Pons (tissue), 1 donor: ENCODE data around the gene PYCR2.
"Not testable (repeated sequence)": the region's sequence is repeated elsewhere in the genome, so short reads cannot be mapped to it uniquely, and the experiment has no call there.

ENCODE experiments used
- DNase-seq: peaks from one replicate; pipeline ENCODE4 v3.0.0-alpha.2; 2016; ENCODE audit warnings: low spot score

Gene PYCR2

GRCh38 chr1:225942574-225942973 lies 18.5 kb upstream of the PYCR2 start:
- no peak for DNase-seq

- DNase-seq = no peak
These were observed 17.8 kb upstream of the PYCR2 start for GRCh38 chr1:225941942-225942222.

GRCh38 chr1:225941187-225941941 lies 17.3 kb upstream of the PYCR2 start, which contains the start of gene LEFTY2:
Gene LEFTY2 (minus strand): TSS chr1:225941220. CDS start chr1:225941140, 80 bp downstream.
- no peak for DNase-seq

- no peak for DNase-seq
These were observed 16.5 kb upstream of the PYCR2 start for GRCh38 chr1:225940385-225941151.

GRCh38 chr1:225939939-225940310 lies 15.9 kb upstream of the PYCR2 start:
- not testable (repeated sequence) for DNase-seq

GRCh38 chr1:225939097-225939938 lies 15.3 kb upstream of the PYCR2 start:
- DNase-seq = not testable (repeated sequence)

GRCh38 chr1:225937048-225937968 lies 13.3 kb upstream of the PYCR2 start:
- DNase-seq = no peak

GRCh38 chr1:225936523-225936922 lies 12.5 kb upstream of the PYCR2 start:
- no peak for DNase-seq

- not testable (repeated sequence) for DNase-seq
These were observed 12.0 kb upstream of the PYCR2 start for GRCh38 chr1:225936086-225936485.

- no peak for DNase-seq
These were observed 10.7 kb upstream of the PYCR2 start for GRCh38 chr1:225934711-225935110.

GRCh38 chr1:225933072-225933471 lies 9.0 kb upstream of the PYCR2 start:
- no peak for DNase-seq

GRCh38 chr1:225931270-225932136 lies 7.5 kb upstream of the PYCR2 start:
- no peak for DNase-seq

- DNase-seq = no peak
These were observed 6.5 kb upstream of the PYCR2 start for GRCh38 chr1:225930566-225930965.

- not testable (repeated sequence) for DNase-seq
These were observed 5.4 kb upstream of the PYCR2 start for GRCh38 chr1:225929462-225929861.

GRCh38 chr1:225928186-225929175 lies 4.4 kb upstream of the PYCR2 start:
- DNase-seq = no peak

- no peak for DNase-seq
These were observed 2.6 kb upstream of the PYCR2 start for GRCh38 chr1:225926551-225927113.

GRCh38 chr1:225923381-225923691 lies 714 bp downstream of the PYCR2 start:
- no peak for DNase-seq

- no peak for DNase-seq
These were observed 2.0 kb downstream of the PYCR2 start for GRCh38 chr1:225921734-225922709.
